GM10266 (cell line): ENCODE measurements around the gene TMEM255B.
"Not testable (repeated sequence)": the region's sequence is repeated elsewhere in the genome, so short reads cannot be mapped to it uniquely, and the experiment has no call there.

Experiments used
- DNase-seq: peaks from one replicate; pipeline ENCODE4 v3.0.0; 2012; ENCODE audit errors: extremely low spot score
- CTCF ChIP-seq: IDR thresholded peaks from 2 replicates; pipeline ENCODE4 v1.5.1; 2012; ENCODE audit warnings: mild to moderate bottlenecking, low read depth; ENCODE audit not compliant: control insufficient read depth, insufficient read depth; ENCODE audit errors: missing control alignments

Gene TMEM255B

GRCh38 chr13:113821847-113822246 is 62.8 kb downstream of the TMEM255B start:
- DNase-seq: no peak
- TF ChIP-seq CTCF: no peak

DNA sequence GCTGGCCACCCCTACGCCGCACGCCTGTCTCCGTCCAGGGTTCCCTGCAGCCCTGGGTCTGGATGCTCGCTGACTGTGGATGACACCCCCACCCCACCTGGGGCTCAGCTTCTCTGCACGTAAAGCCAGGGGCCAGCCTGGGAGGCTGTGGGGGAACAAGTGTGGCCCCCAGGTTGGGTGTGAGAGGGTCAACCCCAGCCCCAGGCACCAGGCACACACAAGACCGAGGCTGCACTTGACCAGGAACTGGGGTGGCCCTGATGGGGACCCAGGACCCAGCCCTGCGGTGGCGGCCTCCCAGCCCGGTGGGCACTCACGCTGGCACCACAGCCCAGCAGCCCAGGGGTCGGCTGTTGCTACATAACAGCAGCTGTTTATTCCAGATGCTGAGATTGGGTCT is 63.2 kb downstream of the TMEM255B start:
- DNase-seq: no peak
- no peak for TF ChIP-seq CTCF

DNA sequence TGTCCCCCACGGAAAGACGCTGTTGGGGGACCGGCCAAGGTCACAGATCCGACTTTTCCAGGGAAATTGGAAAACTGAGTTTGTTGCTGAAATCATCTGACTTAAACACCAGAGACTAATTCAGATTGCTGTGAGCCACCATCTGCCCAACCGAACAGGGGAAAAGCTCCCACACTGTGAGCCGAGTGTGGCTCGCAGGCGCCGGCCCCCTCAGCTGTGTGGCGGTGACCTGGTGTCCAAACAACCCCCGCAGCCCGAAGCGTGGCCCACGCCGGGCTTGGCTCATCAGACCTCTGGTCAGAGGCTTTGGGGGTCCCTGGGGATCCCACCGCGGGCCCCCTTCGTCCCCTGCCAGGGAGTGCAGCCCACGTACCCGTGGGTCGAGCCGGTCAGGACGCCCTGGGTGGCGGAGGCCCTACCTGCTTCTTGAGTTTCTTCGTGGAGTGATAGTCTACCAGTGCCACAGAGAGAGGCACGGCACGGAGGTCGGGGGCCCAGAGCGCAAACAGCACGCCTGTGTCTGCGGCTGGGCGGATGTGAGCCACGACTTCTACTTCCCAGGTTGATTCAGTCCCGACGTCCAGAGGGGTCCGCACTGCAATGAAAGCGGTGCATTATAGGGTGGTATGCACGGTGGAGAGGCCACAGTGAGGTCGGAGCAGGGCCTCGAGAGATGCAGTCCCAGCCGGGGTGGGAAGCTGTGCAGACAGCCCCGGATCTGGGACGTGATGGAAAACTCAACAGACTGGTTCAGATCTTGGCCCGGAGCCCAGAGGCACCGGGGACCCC is 64.1 kb downstream of the TMEM255B start:
- TF ChIP-seq CTCF: no peak
- no peak for DNase-seq

DNA sequence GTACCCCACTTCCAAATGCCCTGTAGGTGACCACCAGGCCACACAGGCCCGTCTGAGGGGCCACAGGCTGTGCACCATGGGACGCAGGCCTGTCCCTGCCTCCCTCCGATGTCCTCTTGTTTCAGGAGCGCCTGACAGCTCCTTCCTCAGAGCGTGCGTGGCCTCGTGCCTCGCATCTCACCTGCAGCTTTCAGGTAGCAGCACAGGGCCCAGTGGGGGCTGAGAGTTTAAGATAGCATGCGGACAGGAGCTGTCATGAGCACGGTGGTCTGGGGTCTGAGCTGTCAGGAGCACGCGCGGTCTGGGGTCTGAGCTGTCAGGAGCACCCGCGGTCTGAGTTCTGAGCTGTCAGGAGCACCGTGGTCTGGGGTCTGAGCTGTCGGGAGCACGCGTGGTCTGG is 64.7 kb downstream of the TMEM255B start:
- no peak for TF ChIP-seq CTCF
- no peak for DNase-seq

- no peak for DNase-seq
- no peak for TF ChIP-seq CTCF
These were observed 66.8 kb downstream of the TMEM255B start for GRCh38 chr13:113825841-113826240.

GRCh38 chr13:113826446-113826845 is 67.4 kb downstream of the TMEM255B start:
- not testable (repeated sequence) for DNase-seq

DNA sequence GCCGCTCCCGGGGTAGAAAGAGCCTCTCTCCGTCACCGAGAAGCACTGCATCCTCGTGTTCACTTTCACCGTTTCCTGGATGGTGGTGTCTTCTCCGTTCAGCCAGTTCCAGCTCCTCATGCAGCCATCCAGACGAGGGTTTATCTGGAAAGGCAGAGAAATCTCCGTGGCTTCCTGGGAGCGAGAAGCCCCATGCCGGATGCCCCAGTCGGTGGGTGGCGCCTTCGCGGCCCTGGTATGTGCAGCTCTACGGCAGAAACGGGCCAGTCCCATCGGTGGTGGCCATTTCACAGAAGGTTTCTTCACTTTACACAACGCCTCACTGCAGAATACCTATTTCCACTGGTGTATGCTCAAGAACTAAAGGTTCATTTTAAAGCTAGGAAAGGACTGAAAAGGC is 68.0 kb downstream of the TMEM255B start:
- no peak for DNase-seq
- no peak for TF ChIP-seq CTCF
